Suppressor macrophage treated with lipopolysaccharide for 4 hours (primary cell): ENCODE results near the gene FMR1.
A peak's percentile ranks its signal among the peaks of the same experiment; 100 is the strongest.

Experiments used
- DNase-seq: peaks from one replicate; pipeline ENCODE4 v3.0.0-alpha.2; 2020

FMR1 gene

GRCh38 chrX:147917700-147918695 is 6.3 kb downstream of the FMR1 start:
- DNase-seq: peak; percentile 29

- DNase-seq: no peak
Measured at GRCh38 chrX:147920161-147920666, 8.5 kb downstream of the FMR1 start.

GRCh38 chrX:147923605-147924004 is 11.9 kb downstream of the FMR1 start:
- no peak for DNase-seq

DNA sequence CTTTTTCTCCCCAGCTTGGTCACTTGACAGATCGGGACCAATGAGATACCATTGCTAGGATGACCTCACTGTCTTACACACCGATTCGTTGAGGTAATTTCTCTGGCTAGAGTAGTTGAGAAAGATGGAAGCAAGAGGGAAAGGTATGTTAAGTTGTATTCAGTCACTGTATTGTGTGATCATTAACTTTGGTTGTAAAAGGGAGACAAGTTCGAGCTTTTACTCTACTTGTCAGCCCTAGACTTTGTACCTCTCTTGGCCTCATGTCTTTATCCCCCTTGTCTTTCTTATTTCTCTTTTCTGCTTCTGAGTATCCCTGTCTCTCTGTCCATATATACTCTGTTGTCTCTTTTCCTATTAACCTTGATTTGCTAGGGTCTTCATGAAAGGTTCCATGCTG is 15.5 kb downstream of the FMR1 start:
- DNase-seq: no peak

GRCh38 chrX:147933815-147934214 is 22.1 kb downstream of the FMR1 start:
- DNase-seq: no peak

DNA sequence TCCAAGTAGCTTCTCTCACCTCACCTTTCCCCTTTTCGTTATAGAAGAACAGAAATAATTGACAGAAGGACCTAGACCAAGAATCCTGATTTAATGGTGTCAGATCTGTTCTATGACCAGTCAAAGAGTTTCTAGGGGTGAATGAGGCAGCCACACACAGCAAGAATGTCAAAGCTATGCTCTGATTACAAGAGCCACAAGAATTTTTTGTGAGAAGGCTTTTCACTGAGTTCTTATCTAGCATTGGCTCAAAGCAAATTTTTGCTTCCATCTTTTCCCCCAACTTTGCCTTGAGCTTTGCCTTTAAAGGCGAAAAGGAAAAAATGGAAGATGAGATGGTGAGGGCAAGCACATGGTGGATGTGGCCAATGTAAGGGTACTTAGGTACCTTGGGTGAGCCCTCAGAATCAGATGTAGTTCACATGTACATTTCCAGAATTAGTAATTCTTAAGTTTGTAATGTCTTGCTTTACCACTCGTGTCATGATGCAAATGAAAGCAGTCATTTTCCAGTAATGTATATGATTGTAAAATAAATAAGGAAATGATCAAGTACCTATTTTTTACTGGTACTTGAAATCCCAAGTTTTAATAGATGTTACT is 23.5 kb downstream of the FMR1 start:
- DNase-seq: no peak

DNA sequence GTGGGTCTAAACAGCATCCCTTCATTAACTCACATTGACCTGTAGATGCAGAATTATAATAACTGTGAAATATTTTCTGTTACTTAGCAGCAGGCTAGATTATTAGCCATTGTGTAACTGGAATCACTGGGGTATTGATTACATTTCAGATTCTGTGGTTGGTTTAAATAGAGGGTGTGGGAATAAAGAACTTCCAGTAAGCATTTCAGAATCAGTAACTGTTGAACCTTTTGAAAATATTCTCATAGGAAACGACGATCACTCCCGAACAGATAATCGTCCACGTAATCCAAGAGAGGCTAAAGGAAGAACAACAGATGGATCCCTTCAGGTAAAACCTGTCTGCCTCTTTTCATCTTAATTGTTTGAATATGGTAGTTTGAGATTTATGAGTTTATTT is 33.6 kb downstream of the FMR1 start:
- no peak for DNase-seq

DNA sequence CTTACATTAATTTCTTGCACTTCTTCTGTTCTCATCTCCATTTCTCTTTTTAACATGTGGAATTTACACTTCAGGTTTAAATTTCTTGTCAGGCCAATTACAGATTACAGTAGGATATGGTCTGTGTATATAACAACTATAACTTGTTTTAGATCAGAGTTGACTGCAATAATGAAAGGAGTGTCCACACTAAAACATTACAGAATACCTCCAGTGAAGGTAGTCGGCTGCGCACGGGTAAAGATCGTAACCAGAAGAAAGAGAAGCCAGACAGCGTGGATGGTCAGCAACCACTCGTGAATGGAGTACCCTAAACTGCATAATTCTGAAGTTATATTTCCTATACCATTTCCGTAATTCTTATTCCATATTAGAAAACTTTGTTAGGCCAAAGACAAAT is 36.8 kb downstream of the FMR1 start:
- no peak for DNase-seq

DNA sequence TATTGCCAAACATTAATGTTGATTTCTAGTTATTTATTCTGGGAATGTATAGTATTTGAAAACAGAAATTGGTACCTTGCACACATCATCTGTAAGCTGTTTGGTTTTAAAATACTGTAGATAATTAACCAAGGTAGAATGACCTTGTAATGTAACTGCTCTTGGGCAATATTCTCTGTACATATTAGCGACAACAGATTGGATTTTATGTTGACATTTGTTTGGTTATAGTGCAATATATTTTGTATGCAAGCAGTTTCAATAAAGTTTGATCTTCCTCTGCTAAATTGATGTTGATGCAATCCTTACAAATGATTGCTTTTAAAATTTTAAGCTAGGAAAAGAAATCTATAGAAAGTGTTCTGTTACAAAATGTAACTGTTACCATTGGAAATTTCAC is 38.6 kb downstream of the FMR1 start:
- no peak for DNase-seq

DNA sequence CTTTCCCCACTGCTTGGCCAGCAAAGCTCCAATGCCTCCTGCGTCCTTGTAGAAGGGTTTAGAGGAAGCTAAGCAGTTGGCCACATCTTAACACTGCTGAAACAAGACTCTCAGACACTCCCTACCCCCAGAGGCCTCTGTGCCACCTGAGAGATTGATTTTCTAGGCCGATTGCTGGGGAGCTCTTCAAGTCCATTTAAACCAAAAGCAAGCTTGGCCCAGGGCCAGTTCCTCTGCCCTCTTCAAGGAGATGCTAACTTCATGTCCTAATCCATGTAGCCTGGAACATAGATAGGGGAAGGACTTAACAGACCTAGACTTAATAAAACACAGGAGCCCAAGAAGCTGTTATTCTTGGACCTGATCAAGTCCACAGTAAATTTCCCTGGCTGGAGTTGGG is 42.3 kb downstream of the FMR1 start:
- DNase-seq: no peak

DNA sequence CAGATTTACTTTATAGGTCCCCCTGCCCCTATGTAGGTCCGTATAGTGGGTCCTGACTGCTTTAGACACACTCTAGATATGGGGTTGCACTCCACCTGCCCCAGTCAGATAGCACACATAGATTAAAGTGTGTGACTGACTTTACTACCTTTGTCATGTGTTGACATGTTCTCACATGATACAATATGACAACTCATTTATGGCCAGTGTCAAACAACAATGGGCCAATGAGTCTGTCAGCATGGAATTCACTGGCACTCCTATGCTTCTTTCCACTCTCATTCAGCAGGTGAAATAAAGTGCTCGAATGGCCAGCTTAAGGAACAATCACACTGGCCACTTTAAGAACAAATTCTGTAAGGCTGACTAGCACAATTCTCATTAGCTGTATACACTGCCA is 45.6 kb downstream of the FMR1 start:
- no peak for DNase-seq

DNA sequence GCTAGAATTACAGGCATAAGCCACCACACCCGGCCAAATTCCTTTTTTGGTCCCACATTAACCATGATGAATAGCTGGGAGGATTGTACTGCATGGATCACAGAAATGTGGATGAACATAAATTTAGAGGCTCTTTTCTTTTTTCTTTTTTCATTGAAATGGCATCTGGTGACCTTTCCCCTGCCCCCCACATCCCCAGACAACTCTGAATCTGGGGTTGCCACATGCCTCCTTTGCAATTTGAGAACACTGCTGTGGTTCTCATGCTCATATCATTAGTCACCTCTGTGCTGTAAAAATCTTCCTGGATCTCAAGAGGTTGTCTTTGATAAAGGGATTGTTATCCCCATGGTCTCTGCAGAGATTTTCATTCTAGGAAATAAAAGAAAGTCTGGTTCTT is 46.6 kb downstream of the FMR1 start:
- DNase-seq: no peak

- DNase-seq: no peak
Measured at GRCh38 chrX:147960722-147961121, 49.0 kb downstream of the FMR1 start.

DNA sequence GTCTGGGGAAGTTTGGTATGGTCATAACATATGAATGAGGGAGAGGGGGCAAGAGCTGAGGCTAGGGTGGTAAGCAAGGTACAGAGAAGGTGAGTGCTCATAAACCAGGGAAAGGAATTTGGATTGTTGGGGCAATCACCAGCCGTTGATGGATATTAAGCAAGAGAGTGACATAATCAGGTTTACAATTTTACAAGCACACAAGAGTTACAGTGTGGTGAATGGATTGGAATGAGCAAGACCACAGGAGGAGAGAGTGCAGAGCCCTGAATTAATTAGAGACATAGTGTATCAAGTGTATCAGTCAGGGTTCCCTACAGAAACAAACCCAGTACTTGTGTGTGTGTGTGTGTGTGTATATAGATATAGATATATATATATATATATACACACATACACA is 50.8 kb downstream of the FMR1 start:
- no peak for DNase-seq

DNA sequence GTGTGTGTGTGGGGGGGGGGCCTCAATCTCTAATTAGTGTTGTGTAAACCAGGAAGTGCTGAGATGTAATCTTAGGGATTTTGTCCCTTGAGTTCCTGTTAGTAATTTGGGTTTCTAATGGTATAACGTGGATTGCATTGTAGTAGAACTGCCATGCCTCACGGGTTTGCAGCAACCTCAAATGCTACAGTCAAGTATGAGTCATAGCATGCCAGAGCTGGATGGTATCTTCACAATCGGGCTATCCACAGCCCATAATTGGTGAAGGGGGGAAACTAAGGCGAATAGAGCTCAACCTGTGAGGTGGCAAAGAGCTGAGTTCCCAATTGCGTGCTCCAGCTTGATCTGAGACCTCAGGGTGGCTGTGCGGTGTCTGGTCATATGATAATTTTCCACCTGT is 67.2 kb downstream of the FMR1 start:
- no peak for DNase-seq

DNA sequence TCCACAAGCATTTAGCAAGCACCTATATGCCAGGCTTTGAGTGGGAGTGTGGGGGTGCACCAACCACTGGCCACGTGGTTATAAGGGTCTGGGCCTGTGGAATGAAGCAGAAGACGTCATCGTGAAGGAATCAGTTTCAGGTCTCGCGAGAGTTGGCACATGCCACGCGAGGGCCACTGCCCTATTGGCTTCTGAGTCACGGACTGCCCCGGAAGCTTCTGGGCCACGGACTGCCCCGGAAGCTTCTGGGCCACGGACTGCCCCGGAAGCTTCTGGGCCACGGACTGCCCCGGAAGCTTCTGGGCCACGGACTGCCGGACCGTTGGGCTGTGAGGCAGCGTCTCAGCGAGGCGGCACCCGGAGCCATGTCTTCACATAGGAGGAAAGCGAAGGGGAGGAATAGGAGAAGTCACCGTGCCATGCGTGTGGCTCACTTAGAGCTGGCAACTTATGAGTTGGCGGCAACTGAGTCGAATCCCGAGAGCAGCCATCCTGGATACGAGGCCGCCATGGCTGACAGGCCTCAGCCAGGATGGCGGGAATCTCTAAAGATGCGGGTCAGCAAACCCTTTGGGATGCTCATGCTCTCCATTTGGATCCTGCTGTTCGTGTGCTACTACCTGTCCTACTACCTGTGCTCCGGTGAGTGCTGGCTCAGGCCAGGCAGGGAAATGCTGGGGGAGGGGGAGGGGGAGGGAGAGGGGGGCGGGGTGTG is 69.5 kb downstream of the FMR1 start, which contains the start of gene FMR1NB:
Gene FMR1NB (plus strand): TSS at position 300 of the 715 bp plus-strand sequence. CDS start 66 bp downstream, at position 366.
- DNase-seq: no peak
